HG03103 (cell line): ENCODE measurements around the gene ATXN2.
A peak's percentile ranks its signal among the peaks of the same experiment; 100 is the strongest.
"Not testable (repeated sequence)": the region's sequence is repeated elsewhere in the genome, so short reads cannot be mapped to it uniquely, and the experiment has no call there.

Experiments
- ATAC-seq: cut with Tn5 transposase; IDR thresholded peaks from one replicate; pipeline ENCODE4 v1.9.1; 2021; ENCODE audit warnings: low read depth; ENCODE audit not compliant: unreplicated experiment

ATXN2 gene

DNA sequence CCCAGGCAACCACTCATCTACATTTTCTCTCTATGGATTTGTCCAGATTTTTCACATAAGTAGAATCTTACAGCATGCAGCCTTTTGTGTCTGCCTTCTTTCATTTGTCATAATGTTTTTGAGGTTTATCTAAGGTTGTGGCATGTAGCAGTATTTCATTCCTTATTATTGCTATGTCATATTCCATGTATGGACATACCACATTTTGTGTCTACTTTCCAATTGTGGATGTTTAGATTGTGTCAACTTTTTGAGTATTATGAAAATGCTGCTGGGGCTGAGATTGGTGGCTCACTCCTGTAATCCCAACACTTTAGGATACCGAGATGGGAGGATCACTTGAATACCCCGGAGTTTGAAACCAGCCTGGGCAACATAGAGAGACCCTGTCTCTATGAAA, 3.2 kb upstream of the ATXN2 start:
- no peak for ATAC-seq

DNA sequence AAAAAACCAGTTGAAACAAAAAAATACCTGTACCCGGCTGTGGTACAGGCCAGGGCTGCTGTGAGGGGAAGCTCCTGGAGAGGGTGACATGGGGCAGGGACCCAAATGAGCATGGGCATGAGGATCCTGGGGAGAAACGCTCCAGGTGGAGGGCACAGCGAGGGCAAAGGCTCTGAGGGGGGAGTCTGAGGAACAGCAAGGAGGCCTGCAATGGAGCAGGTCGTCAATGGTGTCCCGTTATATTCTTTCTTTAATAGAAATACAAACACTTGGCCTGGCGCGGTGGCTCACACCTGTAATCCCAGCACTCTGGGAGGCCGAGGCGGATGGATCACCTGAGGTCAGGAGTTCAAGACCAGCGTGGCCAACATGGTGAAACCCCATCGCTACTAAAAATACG, 1.9 kb upstream of the ATXN2 start:
- ATAC-seq, result not testable (repeated sequence)

DNA sequence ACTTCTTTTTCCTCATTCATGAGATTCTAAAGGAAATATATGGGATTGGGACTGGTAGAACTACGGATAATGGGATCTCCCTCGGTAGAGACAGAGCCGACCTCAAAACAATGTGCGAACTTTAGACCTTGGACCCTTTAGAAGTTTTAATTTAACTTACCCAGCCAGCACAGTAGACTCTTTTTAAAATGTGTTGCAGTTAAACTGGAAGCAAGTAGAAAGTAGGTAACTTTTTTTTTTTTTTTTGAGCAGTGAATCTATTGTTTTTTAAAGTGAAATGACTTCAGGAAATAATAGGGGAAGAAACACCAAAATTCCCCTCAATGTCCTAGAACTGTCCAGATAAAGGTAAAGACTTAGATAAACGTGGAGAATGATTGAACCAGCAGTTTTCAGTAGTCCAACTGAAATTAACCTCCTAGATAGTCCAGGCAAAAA, 1.1 kb upstream of the ATXN2 start:
- no peak for ATAC-seq

DNA sequence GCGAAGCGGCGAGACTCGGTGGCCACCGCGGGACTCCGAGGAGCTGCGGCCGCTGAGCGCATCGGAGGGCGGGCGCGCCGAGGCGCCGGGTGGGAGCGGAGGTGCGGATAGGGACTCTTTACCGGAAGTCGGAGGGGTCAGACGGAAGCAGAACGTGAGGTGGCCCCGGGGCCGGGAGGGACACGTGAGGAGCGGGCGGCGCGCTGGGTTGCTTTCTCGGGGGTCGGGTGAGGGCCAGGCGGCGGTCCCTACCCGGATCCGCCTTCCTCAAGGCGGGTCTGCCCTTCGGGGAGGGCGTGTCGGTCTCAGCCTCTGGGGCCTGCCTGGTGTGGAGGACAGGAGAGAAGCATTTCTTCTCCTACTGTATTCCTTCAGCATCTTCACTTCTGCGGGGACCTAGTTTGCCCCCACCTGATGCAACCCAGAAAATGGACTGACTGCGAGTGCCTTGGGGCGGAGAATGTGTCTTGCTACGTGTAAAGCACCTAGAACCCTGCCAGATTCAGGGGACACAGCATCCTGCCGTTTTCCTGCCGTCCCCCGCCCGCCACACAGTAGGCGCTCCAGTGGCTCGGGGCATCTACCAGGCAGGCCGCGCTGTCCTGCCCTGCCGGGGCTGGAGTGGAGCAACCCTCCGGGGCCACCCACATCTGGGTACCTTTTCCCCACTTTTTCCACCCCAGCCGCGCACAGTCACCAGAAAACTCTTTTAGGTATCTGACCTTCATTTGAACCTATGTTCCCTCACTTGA, 514 bp upstream of the ATXN2 start:
- ATAC-seq, result peak; percentile 62

DNA sequence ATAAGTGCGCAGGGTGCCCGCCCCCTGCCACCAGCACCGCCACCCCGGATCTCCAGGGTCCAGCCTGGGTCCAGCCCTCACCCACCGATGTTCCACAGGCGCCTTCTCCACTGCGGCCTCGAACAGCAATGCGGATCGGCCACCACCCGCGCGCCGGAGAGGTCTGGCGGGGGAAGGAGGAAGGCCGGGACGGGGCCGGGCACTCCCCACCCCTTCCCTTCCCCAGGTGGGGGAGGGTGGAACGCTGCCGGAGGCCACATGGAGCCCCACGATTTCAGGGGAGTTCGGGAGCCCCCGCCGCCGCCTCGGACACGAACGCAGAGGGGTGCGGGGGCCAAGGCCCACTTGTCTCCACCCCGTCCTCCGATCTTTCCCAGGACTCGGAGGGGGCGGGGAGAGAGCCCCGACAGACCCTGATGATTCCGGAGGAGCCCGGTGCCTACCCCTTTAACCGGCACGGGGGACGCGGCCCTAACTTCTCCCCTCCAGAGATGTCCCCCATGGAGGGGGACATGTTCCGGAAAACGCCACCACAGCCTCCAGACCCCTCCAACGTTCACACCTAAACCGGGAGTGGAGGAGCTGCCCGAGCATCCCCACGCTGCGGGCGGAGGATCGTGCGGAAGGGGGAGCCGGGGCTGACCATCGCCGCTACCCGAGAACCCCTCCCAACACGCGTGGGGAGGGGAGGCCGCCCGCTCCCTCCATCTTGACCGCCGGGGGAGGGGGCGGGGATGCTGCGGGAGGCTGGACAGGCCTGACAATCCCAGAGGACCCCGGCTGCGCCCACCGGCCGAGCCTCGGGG, 1.1 kb downstream of the ATXN2 start:
- no peak for ATAC-seq

DNA sequence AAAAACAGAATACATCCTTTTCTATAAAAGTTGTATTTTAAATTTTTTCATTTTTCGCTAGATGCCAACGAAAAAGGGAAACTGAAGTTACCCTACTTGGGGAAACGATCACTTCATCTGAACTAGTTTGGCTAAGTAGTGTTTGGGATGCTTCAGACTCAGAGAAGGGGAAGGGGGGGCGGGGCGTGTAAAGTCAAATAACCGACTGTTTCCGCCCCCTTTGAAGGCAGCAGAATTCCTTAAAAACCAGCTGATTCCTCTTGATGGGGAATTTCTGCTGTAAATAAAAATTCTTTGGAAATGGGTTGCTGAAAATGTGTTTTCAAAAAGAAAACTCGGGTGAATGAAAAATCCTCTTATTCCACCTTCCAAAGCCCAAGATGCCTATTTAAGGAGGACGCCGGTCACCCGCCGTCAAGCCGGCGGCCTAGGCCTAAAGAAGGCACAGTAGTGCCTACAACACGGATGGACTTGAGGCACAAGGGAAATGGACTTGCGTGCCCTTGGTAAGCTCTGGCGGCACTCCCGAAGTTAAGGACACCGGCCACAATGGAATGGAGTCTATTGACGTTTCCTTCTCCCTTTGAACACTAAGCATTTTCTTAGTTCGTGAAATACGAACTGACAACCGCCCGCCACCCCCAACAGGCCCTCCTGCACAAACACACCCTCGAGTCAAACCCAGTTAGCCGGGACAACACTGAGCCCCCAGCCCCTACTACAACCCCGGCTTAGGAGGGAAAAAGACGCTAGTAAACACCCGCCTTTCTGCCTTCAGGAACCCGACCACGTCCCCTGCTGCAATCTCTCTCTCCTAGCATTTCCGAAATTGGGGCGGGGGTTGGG, 1.9 kb downstream of the ATXN2 start:
- no peak for ATAC-seq

DNA sequence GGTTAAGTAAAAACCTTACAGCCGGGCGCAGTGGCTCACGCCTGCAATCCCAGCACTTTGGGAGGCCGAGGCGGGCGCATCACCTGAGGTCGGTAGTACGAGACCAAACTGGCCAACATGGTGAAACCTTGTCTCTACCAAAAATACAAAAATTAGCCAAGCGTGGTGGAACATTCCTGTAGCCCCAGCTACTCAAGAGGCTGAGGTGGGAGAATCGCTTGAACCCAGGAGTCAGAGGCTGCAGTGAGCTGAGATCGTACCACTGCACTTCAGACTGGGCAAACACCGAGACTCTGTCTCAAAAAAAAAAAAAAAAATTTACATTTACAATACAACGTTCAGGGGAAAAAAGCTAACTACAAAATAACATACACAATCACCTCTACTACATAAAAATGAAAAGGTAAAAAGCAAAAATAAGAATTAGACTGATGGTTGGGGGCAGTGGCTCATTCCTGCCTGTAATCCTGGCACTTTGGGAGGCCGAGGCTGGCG, 3.7 kb downstream of the ATXN2 start:
- ATAC-seq, result not testable (repeated sequence)

DNA sequence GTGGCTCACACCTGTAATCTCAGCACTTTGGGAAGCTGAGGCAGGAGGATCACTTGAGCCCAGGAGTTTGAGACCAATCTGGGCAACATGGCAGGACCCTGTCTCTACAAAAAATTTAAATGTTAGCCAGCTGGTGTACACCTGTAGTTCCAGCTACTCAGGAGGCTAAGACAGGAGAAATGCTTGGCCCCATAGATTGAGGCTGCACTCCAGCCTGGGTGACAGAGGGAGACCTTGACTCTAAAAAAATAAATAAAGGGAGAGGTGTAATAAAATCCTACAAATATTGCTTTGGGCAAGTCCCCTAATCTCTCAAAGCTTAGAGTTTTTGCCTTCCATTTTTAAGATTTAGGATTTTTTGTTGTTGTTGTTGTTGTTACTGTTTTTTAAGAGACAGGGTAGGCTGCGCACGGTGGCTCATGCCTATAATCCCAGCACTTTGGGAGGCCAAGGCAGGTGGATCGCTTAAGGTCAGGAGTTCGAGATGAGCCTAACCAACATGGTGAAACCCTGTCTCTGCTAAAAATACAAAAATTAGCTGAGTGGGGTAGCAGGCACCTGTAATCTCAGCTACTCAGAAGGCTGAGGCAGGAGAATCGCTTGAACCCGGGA, 7.6 kb downstream of the ATXN2 start:
- not testable (repeated sequence) for ATAC-seq

DNA sequence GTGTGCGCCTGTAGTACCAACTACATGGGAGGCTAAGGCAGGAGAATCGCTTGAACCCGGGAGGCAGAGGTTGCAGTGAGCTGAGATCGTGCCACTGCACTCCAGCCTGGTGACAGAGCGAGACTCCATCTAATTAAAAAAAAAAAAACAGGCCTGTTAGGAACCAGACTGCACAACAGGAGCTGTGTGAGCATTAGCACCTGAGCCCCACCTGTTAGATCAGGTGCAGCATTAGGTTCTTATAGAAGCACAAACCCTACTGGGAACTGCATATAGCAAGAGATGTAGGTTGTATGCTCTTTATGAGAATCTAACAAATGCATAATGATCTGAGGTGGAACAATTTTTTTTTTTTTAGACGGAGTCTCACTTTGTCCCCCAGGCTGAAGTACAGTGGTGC, 8.6 kb downstream of the ATXN2 start:
- ATAC-seq, result no peak

DNA sequence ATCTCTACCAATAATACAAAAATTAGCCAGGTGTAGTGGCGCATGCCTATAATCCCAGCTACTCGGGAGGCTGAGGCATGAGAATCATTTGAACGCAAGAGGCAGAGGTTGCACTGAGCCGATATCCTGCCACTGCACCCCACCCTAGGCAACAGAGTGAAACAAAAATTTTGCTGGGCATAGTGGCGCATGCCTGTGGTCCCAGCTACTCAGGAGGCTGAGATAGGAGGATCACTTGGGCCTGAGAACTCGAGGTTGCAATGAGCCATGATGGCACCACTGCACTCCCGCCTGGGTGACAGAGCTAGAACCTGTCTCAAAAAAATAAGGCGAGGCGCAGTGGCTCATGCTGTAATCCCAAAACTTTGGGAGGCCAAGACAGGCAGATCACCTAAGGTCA, 9.5 kb downstream of the ATXN2 start:
- ATAC-seq, result no peak

DNA sequence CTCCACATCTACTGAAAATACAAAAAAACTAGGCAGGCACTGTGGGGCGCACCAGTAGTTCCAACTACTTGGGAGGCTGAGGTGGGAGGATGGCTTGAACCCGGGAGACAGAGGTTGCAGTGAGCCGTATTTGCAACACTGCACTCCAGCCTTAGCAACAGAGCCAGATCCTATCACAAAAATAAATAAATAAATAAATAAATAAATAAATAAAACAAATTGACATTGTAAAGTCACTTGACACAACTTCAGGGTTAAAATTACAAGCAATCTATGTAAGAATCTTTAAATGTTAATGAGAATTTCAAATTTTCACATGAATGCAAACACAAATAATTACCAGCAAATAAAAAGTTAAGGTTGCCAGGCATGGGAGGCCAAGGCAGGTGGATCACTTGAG, 11.1 kb downstream of the ATXN2 start:
- no peak for ATAC-seq

DNA sequence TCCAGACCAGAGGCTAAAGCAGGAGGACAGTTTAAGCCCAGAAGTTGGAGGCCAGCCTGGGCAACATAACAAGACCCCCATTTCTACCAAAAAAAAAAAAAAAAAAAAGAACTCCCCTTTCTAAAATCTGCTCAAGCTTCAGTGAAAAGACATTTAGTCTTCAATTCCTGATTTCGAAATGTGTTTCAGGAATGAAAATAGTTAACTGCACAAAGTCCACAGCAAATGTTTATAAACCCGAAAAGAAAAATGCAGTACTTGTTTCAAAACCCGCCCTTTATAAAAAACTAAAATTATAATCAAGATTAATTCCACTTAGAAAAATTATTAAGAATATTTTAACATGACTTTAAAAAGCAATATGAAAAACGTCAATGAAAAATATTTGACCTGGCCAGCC, 12.1 kb downstream of the ATXN2 start:
- no peak for ATAC-seq

DNA sequence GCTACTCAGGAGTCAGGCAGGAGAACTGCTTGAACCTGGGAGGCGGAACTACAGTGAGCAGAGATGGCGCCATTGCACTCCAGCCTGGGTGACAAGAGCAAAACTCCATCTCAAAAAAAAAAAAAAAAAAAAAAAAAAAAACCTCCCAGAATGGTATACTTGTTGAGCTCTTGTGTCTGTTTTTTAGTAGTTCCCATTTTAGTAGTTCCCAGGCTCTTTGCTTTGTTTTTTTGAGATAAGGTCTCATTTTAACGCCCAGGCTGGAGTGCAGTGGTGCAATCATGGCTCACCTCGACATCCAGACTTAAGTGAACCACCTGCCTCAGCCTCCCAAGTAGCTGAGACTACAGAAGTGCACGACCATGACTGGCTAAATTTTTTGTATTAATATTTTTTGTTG, 13.4 kb downstream of the ATXN2 start:
- no peak for ATAC-seq

DNA sequence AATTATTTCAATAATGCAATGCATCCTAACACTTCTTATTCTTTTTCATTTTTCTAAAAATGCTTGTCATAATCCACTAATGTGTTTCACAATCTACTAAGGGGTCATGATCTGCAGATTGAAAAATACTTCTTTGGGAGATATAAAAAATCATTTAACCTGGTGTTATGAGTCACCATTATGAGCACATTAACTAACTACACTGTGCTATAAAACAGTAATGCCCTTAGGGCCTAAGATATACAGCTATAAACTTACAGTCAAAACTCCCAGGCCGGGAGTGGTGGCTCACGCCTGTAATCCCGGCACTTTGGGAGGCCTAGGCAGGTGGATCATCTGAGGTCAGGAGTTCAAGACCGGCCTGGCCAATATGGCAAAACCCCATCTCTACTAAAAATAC, 14.2 kb downstream of the ATXN2 start:
- ATAC-seq, result no peak

DNA sequence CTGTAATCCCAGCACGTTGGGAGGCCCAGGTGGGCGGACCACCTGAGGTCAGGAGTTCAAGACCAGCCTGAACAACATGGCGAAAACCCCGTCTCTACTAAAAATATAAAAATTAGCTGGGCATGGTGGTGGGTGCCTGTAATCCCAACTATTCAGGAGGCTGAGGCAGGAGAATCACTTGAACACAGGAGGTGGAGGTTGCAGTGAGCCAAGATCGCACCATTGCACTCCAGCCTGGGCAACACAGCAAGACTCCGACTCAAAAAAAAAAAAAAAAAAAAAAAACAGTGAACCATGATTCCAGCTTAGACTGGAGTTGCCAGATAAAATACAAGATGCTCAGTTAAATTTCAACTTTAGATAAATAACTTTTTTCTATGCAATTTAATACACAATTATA, 15.6 kb downstream of the ATXN2 start:
- ATAC-seq, result not testable (repeated sequence)

DNA sequence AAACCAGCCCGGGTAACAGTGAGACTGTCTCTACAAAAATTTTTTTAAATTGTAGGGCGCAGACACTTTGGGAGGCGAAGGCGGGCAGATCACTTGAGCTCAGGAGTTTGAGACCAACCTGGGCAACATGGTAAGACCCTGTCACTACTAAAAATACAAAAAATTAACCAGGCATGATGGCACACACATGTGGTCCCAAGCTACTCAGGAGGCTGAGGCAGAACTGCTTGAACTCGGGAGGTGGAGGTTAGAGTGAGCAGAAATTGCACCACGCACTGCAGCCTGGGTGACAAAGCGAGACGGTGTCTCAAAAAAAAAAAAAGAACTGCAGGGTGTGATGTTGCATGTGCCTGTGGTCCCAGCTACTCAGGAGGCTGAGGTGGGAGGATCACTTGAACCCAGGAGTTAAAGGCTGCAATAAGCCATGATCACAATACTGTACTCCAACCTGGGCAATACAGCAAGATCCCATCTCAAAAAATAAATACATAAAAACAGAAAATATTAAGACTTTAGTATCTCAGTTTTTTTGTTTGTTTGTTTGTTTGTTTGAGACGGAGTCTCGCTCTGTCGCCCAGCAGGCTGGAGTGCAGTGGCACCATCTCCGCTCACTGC, 16.9 kb downstream of the ATXN2 start:
- no peak for ATAC-seq

DNA sequence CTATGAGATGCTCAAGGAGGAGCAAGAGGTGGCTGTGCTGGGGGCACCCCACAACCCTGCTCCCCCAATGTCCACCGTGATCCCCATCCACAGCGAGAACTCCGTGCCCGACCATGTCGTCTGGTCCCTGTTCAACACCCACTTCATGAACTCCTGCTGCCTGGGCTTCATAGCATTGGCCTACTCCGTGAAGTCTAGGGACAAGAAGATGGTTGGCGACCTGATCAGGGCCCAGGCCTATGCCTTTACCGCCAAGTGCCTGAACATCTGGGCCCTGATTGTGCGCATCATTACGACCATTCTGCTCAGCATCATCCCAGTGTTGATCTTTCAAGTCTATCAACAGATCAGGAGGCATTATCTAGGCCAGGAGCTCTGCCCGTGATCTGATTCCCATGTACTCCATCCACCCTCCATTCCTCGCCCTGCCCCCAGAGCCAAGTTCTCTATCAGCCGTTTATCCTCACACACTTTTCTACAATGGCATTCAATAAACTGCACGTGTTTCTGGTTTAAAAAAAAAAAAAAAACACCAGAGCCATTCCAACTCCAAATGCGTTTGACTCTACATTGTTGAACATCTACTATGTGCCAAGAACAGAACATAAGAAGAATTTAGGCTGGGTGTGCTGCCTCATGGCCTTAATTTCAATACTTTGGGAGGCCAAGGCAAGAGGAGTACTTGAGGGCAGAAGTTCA, 17.5 kb downstream of the ATXN2 start:
- ATAC-seq, result no peak

DNA sequence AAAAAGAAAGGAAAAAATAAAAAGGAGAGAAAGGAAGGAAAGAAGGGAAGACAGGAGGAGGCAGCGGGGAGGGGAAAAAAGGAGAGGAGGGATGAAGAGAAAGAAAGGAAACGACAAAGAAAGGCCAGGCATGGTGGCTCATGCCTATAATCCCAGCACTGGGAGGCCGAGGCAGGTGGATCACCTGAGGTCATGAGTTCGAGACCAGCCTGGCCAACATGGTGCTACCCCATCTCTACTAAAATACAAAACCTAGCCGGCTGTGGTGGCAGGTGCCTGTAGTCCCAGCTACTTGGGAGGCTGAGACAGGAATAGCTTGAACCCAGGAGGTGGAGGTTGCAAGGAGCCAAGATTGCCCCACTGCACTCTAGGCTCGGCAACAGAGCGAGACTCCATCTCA, 18.4 kb downstream of the ATXN2 start:
- no peak for ATAC-seq

DNA sequence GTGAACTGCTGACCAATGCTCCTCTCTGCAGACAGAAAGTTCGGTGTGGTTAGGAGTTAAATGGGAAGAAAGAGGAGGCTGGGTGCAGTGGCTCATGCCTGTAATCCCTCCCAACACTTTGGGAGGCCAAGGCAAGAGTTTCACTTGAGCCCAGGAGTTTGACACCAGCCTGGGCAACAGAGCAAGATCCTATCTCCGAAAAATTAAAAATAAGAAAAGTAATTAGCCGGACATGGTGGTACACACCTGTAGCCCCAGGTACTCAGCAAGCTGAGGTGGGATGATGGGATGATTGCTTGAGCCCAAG, 19.0 kb downstream of the ATXN2 start:
- ATAC-seq, result no peak

DNA sequence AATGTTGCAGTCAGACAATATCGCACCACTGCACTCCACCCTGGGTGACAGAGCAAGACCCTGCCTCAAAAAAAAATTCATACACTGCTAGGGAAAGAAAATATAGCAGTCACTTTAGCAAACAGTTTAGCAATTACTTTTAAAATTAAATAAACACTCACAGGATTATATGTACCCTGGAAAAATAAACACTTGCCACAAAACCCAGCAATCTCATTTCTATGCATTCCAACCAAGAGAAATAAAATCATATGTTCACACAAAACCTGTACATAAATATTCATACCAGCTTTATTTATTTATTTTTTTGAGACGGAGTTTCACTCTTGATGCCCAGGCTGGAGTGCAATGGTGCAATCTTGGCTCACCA, 20.2 kb downstream of the ATXN2 start:
- ATAC-seq, result no peak
